Measurements from ENCODE around the gene CLPTM1L.
"Not testable (repeated sequence)": the region's sequence is repeated elsewhere in the genome, so short reads cannot be mapped to it uniquely, and the experiment has no call there.

Gene CLPTM1L

GRCh38 chr5:1311439-1312055 is 33.4 kb downstream of the CLPTM1L start:
- DNase-seq: no peak

GRCh38 chr5:1310118-1310517 is 34.8 kb downstream of the CLPTM1L start:
- DNase-seq: no peak

GRCh38 chr5:1304033-1304432 is 40.9 kb downstream of the CLPTM1L start:
- peak; percentile 23 to 45 for DNase-seq

GRCh38 chr5:1302258-1302657 is 42.6 kb downstream of the CLPTM1L start:
- no peak for DNase-seq

- no peak for DNase-seq
Observed at GRCh38 chr5:1300581-1301083, 44.3 kb downstream of the CLPTM1L start.

- DNase-seq: no peak
Observed at GRCh38 chr5:1299961-1300360, 44.9 kb downstream of the CLPTM1L start.

GRCh38 chr5:1299511-1299850 is 45.4 kb downstream of the CLPTM1L start:
- DNase-seq: no peak

GRCh38 chr5:1298723-1299510 is 46.0 kb downstream of the CLPTM1L start:
- DNase-seq: no peak

- no peak for DNase-seq
Observed at GRCh38 chr5:1298067-1298551, 46.8 kb downstream of the CLPTM1L start.

GRCh38 chr5:1297243-1297642 is 47.7 kb downstream of the CLPTM1L start:
- DNase-seq: no peak

- no peak for DNase-seq
Observed at GRCh38 chr5:1295650-1296037, 49.3 kb downstream of the CLPTM1L start.

- DNase-seq: no peak
Observed at GRCh38 chr5:1294835-1295649, 49.9 kb downstream of the CLPTM1L start, which contains the start of gene TERT. TERT (minus strand) TSS chr5:1295068; CDS start chr5:1294989, 79 bp downstream.

GRCh38 chr5:1294206-1294834 is 50.6 kb downstream of the CLPTM1L start:
- no peak for DNase-seq

- no peak for DNase-seq
Observed at GRCh38 chr5:1293416-1294205, 51.3 kb downstream of the CLPTM1L start.

- no peak for DNase-seq
Observed at GRCh38 chr5:1292846-1293415, 52.0 kb downstream of the CLPTM1L start.

GRCh38 chr5:1292139-1292538 is 52.8 kb downstream of the CLPTM1L start:
- peak in 1 of 2 experiments; percentile 3 for DNase-seq

- DNase-seq: no peak
Observed at GRCh38 chr5:1291611-1292080, 53.3 kb downstream of the CLPTM1L start.

- DNase-seq: not testable (repeated sequence)
Observed at GRCh38 chr5:1290956-1291355, 53.9 kb downstream of the CLPTM1L start.

GRCh38 chr5:1289559-1289958 is 55.3 kb downstream of the CLPTM1L start:
- not testable (repeated sequence) for DNase-seq

GRCh38 chr5:1288439-1289335 is 56.2 kb downstream of the CLPTM1L start:
- no peak for DNase-seq
